MCF 10A (cell line): ENCODE measurements around the gene DNAJC10. TPM values are rescaled to one million over a fixed set of nuclear protein-coding genes. Genes with fewer than 3 reads are reported as not detected.
A peak's percentile ranks its signal among the peaks of the same experiment; 100 is the strongest.

Experiments used
- BruUV-seq: library from RNA; stranded (reverse); fragments of 400-500 nt; replicated peaks from 2 replicates; lab custom pipeline; 2021; lab: Mats Ljungman, UMichigan
- CTCF ChIA-PET: fragments of 300-600 bp; sonication (Branson Sonifier 250); formaldehyde crosslinking; extraction: SDS; loops from one replicate; lab custom pipeline; 2021; ENCODE audit warnings: antibody characterized with exemption, inconsistent platforms; lab: Yijun Ruan, JAX
- POLR2A ChIA-PET: fragments of 300-600, 350-650 bp; sonication (Branson Sonifier 250); formaldehyde crosslinking; extraction: SDS; loops from one replicate; lab custom pipeline; 2020; ENCODE audit warnings: antibody characterized with exemption, inconsistent platforms; lab: Yijun Ruan, JAX
- DNase-seq: peaks from one replicate; pipeline ENCODE4 v3.0.0-alpha.2; 2018; ENCODE audit not compliant: unreplicated experiment
- H3K27ac Mint-ChIP-seq: one replicate; pipeline ENCODE4 v1.8.0; 2022; ENCODE audit warnings: mild to moderate bottlenecking, low read depth, mixed read lengths; ENCODE audit not compliant: unreplicated experiment
- H3K27me3 Mint-ChIP-seq: one replicate; pipeline ENCODE4 v1.8.0; 2022; ENCODE audit warnings: mixed read lengths; ENCODE audit not compliant: insufficient read depth, unreplicated experiment
- H3K36me3 Mint-ChIP-seq: one replicate; pipeline ENCODE4 v1.8.0; 2022; ENCODE audit warnings: mild to moderate bottlenecking, moderate library complexity, mixed read lengths; ENCODE audit not compliant: insufficient read depth, unreplicated experiment
- H3K4me1 Mint-ChIP-seq: one replicate; pipeline ENCODE4 v1.8.0; 2022; ENCODE audit warnings: mixed read lengths; ENCODE audit not compliant: insufficient read depth, unreplicated experiment
- H3K4me3 Mint-ChIP-seq: one replicate; pipeline ENCODE4 v1.8.0; 2022; ENCODE audit warnings: mild to moderate bottlenecking, moderate library complexity, mixed read lengths; ENCODE audit not compliant: unreplicated experiment
- H3K9me3 Mint-ChIP-seq: one replicate; pipeline ENCODE4 v1.8.0; 2022; ENCODE audit warnings: mixed read lengths; ENCODE audit not compliant: unreplicated experiment
- CTCF ChIP-seq: fragments of 200-600 bp; IDR thresholded peaks from one replicate; pipeline ENCODE4 v1.8.0; 2022; ENCODE audit warnings: antibody characterized with exemption, mild to moderate bottlenecking; ENCODE audit not compliant: unreplicated experiment
- intact Hi-C: fragments of 100-400 bp; cut with micrococcal nuclease; formaldehyde crosslinking; loops from 2 replicates; pipeline ENCODE4 v1.14.1; 2022
- total RNA-seq: library from RNA; stranded (reverse); gene quantifications from 2 replicates; pipeline ENCODE4 v1.2.3, GENCODE V29; 2022

Gene DNAJC10
- total RNA-seq, 1 experiment from 2014 or later = 204 TPM

- TF ChIP-seq CTCF = no peak
- DNase-seq = no peak
- Mint-ChIP-seq H3K27ac (no peak overlapping the region), H3K27me3 (no peaks in the 10 kb centered on the region), H3K4me3 (no peak overlapping the region), H3K36me3 (peaks cover 32% of the 10 kb centered on the region), H3K4me1 (no peaks in the 10 kb centered on the region), H3K9me3 (no peaks in the 10 kb centered on the region)
- BruUV-seq = no TSS peak
- ChIA-PET CTCF (interaction anchor here (0.6 to 3.3 kb wide), 23 partner anchors 10 to 1644 kb away, joined by 3 to 26 read pairs (median 4); no protein-coding TSS in a partner anchor), POLR2A (interaction anchor here (1.0 kb wide), 1 partner anchor 197 kb away, joined by 3 read pairs; no protein-coding TSS in a partner anchor)
- intact Hi-C loops = no loop called here
Measured at GRCh38 chr2:182784058-182784706, 68.1 kb downstream of the DNAJC10 start.

- CTCF ChIA-PET = interaction anchor here (0.6 to 3.3 kb wide), 24 partner anchors 10 to 1479 kb away, joined by 3 to 26 read pairs (median 4); no protein-coding TSS in a partner anchor
- no peaks in the 10 kb centered on the region for H3K9me3 Mint-ChIP-seq
- H3K36me3 Mint-ChIP-seq = peaks cover 32% of the 10 kb centered on the region
- DNase-seq = peak; percentile 34
- intact Hi-C loops = loop anchor here (5.0 kb wide), 1 partner anchor 198 kb away; no protein-coding TSS in a partner anchor
- no peak overlapping the region for H3K27ac Mint-ChIP-seq
- H3K4me3 Mint-ChIP-seq = no peak overlapping the region
- no peaks in the 10 kb centered on the region for H3K4me1 Mint-ChIP-seq
- no TSS peak for BruUV-seq
- peak; percentile 49 for TF ChIP-seq CTCF
- no peaks in the 10 kb centered on the region for H3K27me3 Mint-ChIP-seq
- POLR2A ChIA-PET = interaction anchor here (1.0 kb wide), 1 partner anchor 196 kb away, joined by 3 read pairs; no protein-coding TSS in a partner anchor
Measured at GRCh38 chr2:182784777-182785176, 68.7 kb downstream of the DNAJC10 start.

- no peaks in the 10 kb centered on the region for H3K4me1 Mint-ChIP-seq
- BruUV-seq = no TSS peak
- TF ChIP-seq CTCF = no peak
- ChIA-PET CTCF (interaction anchor here (0.6 to 1.7 kb wide), 2 partner anchors 13 to 29 kb away, joined by 3 to 6 read pairs; no protein-coding TSS in a partner anchor), POLR2A (interaction anchor here (1.1 kb wide), 1 partner anchor 41 kb away, joined by 3 read pairs; no protein-coding TSS in a partner anchor)
- intact Hi-C loops = no loop called here
- H3K4me3 Mint-ChIP-seq = no peak overlapping the region
- peak overlapping the region; percentile 16 for H3K27ac Mint-ChIP-seq
- no peaks in the 10 kb centered on the region for H3K27me3 Mint-ChIP-seq
- DNase-seq = no peak
- H3K36me3 Mint-ChIP-seq = peaks cover 9% of the 10 kb centered on the region
- no peaks in the 10 kb centered on the region for H3K9me3 Mint-ChIP-seq
Measured at GRCh38 chr2:182792441-182792840, 76.4 kb downstream of the DNAJC10 start.

GRCh38 chr2:182798736-182799135 is 82.7 kb downstream of the DNAJC10 start:
- DNase-seq = no peak
- H3K27ac Mint-ChIP-seq = no peak overlapping the region

More at GRCh38 chr2:182798736-182799135, 82.7 kb downstream of the DNAJC10 start:
- BruUV-seq = no TSS peak
- Mint-ChIP-seq H3K4me1 (no peaks in the 10 kb centered on the region), H3K27me3 (peaks cover 15% of the 10 kb centered on the region), H3K4me3 (no peak overlapping the region), H3K9me3 (no peaks in the 10 kb centered on the region), H3K36me3 (no peaks in the 10 kb centered on the region)
- ChIA-PET POLR2A (no interaction called here), CTCF (no interaction called here)
- intact Hi-C loops = no loop called here
- TF ChIP-seq CTCF = no peak
